Measurements from ENCODE around the gene RING1. TPM values are rescaled to one million over a fixed set of nuclear protein-coding genes. Genes with fewer than 3 reads are reported as not detected.

Gene RING1
- total RNA-seq, 3 donors from 2014 or later (not counting 1 experiment from before 2014, with no cell fraction given) = 34.5 to 40.3 (median 36.5) TPM

GRCh38 chr6:33185654-33186187 is 22.6 kb upstream of the RING1 start:
- TF ChIP-seq, protein P1, sequence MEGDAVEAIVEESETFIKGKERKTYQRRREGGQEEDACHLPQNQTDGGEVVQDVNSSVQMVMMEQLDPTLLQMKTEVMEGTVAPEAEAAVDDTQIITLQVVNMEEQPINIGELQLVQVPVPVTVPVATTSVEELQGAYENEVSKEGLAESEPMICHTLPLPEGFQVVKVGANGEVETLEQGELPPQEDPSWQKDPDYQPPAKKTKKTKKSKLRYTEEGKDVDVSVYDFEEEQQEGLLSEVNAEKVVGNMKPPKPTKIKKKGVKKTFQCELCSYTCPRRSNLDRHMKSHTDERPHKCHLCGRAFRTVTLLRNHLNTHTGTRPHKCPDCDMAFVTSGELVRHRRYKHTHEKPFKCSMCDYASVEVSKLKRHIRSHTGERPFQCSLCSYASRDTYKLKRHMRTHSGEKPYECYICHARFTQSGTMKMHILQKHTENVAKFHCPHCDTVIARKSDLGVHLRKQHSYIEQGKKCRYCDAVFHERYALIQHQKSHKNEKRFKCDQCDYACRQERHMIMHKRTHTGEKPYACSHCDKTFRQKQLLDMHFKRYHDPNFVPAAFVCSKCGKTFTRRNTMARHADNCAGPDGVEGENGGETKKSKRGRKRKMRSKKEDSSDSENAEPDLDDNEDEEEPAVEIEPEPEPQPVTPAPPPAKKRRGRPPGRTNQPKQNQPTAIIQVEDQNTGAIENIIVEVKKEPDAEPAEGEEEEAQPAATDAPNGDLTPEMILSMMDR (IDR thresholded peaks at IDR 0.05) = no peak
- no peak overlapping the region for H3K27ac Mint-ChIP-seq

DNA sequence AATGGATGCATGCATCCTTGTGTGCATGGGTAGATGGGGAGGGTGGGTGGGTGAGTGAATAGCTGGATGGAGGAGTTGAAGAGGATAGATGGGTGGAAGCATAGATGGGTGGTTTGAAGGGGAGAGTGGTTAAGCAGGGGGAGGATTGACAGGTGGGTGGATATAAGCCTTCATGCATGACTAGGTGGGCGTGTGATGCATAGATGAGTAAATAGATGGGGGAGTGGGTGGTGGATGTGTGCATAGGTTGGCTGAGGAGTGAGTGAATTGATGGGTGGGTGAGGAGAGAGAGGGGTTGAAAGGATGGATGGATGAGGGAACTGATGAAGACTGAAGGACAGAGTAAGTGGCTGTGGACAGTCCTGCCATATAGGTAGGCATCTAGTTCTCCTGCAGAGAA is 20.5 kb upstream of the RING1 start:
- no peak overlapping the region for H3K27ac Mint-ChIP-seq
- H3K27me3 ChIP-seq (ENCODE audit: control insufficient read depth, insufficient read depth, low read length) = peaks cover 25% of the 10 kb centered on the region
- H3K4me3 ChIP-seq (ENCODE audit: low read length) = no peak overlapping the region
- ATAC-seq = no peak
- TF ChIP-seq, protein P1 (IDR thresholded peaks at IDR 0.05) = no peak
- H3K4me1 Mint-ChIP-seq = peaks cover 18 to 32% of the 10 kb centered on the region in 2 donors
- intact Hi-C loops (cut with micrococcal nuclease) = no loop called here
- H3K4me1 ChIP-seq (ENCODE audit: control insufficient read depth, insufficient read depth, low read length) = peaks cover 27% of the 10 kb centered on the region
- H3K9me3 Mint-ChIP-seq = peaks cover 7 to 9% of the 10 kb centered on the region in 2 donors
- no peak for DNase-seq
- peaks cover 43 to 50% of the 10 kb centered on the region in 2 donors for H3K27me3 Mint-ChIP-seq (ENCODE audit: low read depth in 2 of 2)
- H3K27ac ChIP-seq (ENCODE audit: low read length) = no peak overlapping the region
- H3K36me3 ChIP-seq (ENCODE audit: control insufficient read depth, insufficient read depth, low read length) = no peaks in the 10 kb centered on the region
- peaks cover 10% of the 10 kb centered on the region for H3K36me3 Mint-ChIP-seq
- no peak overlapping the region for H3K4me3 Mint-ChIP-seq
- WGBS (ENCODE audit: insufficient coverage) = 71% methylated on average over 1 of the region's 1 CpG
- peaks cover 2% of the 10 kb centered on the region for H3K9me3 ChIP-seq (ENCODE audit: control insufficient read depth, insufficient read depth, low read length)

More at GRCh38 chr6:33185654-33186187, 22.6 kb upstream of the RING1 start:
- WGBS (ENCODE audit: insufficient coverage) = 94% methylated on average over 4 of the region's 4 CpGs
- no peak overlapping the region for H3K4me3 Mint-ChIP-seq
- ATAC-seq (no peak), DNase-seq (no peak)
- H3K4me1 ChIP-seq (ENCODE audit: control insufficient read depth, insufficient read depth, low read length) = peaks cover 14% of the 10 kb centered on the region
- peaks cover 8 to 11% of the 10 kb centered on the region in 2 donors for H3K9me3 Mint-ChIP-seq
- H3K9me3 ChIP-seq (ENCODE audit: control insufficient read depth, insufficient read depth, low read length) = peaks cover 3% of the 10 kb centered on the region
- peaks cover 12% of the 10 kb centered on the region for H3K27me3 ChIP-seq (ENCODE audit: control insufficient read depth, insufficient read depth, low read length)
- H3K4me1 Mint-ChIP-seq = peaks cover 15 to 24% of the 10 kb centered on the region in 2 donors
- peaks cover 13% of the 10 kb centered on the region for H3K36me3 Mint-ChIP-seq
- intact Hi-C loops (cut with micrococcal nuclease) = no loop called here
- no peaks in the 10 kb centered on the region for H3K36me3 ChIP-seq (ENCODE audit: control insufficient read depth, insufficient read depth, low read length)
- no peak overlapping the region for H3K4me3 ChIP-seq (ENCODE audit: low read length)
- H3K27me3 Mint-ChIP-seq (ENCODE audit: low read depth in 2 of 2) = peaks cover 30 to 35% of the 10 kb centered on the region in 2 donors
- no peak overlapping the region for H3K27ac ChIP-seq (ENCODE audit: low read length)

GRCh38 chr6:33189164-33189563 is 19.1 kb upstream of the RING1 start:
- intact Hi-C loops (cut with micrococcal nuclease) = no loop called here
- Histone ChIP-seq H3K27me3 (ENCODE audit: control insufficient read depth, insufficient read depth, low read length) (peaks cover 25% of the 10 kb centered on the region), H3K4me3 (ENCODE audit: low read length) (no peak overlapping the region), H3K4me1 (ENCODE audit: control insufficient read depth, insufficient read depth, low read length) (peaks cover 22% of the 10 kb centered on the region), H3K9me3 (ENCODE audit: control insufficient read depth, insufficient read depth, low read length) (no peaks in the 10 kb centered on the region), H3K36me3 (ENCODE audit: control insufficient read depth, insufficient read depth, low read length) (peaks cover 2% of the 10 kb centered on the region), H3K27ac (ENCODE audit: low read length) (no peak overlapping the region)
- H3K36me3 Mint-ChIP-seq = no peaks in the 10 kb centered on the region
- H3K9me3 Mint-ChIP-seq = no peaks in the 10 kb centered on the region
- H3K4me1 Mint-ChIP-seq = peaks cover 7 to 26% of the 10 kb centered on the region in 2 donors
- H3K4me3 Mint-ChIP-seq = no peak overlapping the region
- TF ChIP-seq, protein P1 (IDR thresholded peaks at IDR 0.05) = no peak
- no peak overlapping the region for H3K27ac Mint-ChIP-seq
- H3K27me3 Mint-ChIP-seq (ENCODE audit: low read depth in 2 of 2) = peaks cover 43 to 52% of the 10 kb centered on the region in 2 donors
- ATAC-seq (no peak), DNase-seq (no peak)
- 92% methylated on average over 8 of the region's 8 CpGs for WGBS (ENCODE audit: insufficient coverage)

Measured in natural killer cell (primary cell).